Measurements from ENCODE around the gene RIMBP2.

Gene RIMBP2

GRCh38 chr12:130560321-130560720 lies 155.8 kb downstream of the RIMBP2 start:
- DNase-seq: no peak

- no peak for DNase-seq
Observed at GRCh38 chr12:130559806-130560205, 156.3 kb downstream of the RIMBP2 start.

- no peak for DNase-seq
Observed at GRCh38 chr12:130557886-130558765, 158.0 kb downstream of the RIMBP2 start.

DNA sequence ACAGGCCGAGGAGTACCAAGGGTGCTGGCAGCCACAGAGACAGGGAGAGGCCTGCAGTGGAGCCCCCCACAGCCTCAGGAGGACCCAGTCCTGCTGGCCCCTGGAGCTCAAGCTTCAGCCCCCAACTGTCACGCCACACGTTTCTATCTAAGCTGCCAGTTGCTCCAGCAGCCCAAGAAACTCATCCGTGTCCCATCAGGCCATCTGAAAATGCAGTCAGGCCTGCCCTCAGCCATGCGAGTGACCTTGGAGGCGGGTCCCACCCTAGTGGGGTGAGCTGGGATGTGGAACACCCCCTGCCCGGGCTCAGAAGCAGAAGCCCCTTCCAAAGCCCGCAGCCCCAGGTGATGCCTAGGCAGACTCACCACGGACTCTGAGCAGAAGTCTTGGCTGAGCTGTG lies 158.9 kb downstream of the RIMBP2 start:
- DNase-seq: no peak

DNA sequence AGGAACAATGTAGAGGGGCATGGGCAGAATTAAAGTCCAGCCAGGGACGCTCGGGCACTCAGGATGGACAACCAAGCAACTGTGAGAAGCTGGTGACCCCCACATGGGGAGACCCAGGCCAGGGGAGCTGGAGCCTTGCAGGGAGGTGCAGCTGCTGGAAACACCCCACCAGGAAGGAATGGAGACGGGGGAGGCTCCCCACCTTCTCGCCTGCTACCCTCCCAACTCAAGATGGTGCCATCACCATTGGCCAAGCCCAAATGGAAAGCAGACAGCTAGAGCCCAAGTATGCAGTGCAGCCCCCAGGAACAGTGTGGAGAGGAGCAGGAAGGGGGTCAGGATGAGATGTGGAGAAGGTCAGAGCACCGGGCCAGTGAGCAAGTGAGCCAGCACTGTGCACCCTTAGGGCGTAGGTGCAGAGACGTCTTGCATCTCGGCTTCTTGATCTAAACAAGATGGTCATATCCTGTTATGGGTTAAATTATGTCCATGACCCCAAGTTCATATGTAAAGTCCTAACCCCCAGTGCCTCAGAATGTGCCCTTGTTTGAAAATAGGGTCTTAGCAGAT lies 159.5 kb downstream of the RIMBP2 start:
- DNase-seq: no peak

DNA sequence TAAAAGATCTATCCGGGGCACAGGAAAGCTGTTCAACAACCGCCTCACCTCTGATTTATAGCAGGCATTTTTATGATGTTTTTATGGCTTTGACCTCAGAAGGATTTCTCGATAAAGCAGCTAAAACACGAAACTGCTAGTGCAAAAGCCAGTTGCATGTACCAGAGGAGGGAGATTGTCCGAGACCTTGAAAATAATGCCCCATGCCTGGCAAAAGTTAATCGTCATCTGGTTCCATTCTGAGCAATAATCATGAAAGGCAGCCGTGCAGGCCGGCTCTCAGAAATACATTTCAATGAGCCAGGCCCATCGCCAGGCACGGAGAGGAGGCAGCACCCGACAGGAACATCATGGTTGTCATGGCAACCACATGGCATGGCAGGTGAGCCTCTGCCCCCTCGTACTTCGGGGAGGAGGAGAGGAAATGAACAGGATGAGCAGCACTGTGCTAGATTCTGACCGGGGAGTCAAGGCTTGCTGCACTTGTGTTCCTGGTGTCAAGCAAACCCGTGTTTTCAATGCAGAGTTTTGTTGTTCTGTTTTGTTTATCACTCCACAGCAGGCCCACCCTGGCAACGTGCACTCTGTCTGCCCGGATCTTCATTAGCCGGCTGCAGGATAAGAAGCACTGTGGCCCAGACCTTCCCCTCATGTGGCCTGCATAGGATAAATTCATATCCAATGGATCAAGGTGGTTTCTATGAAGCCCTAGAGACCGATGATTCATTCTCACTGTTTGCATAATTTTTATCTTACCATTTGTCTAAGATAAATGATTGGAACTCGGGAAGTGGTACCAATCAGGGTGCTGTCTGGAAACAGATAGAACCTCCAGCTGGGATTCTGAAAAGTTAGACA lies 160.2 kb downstream of the RIMBP2 start:
- DNase-seq: no peak

DNA sequence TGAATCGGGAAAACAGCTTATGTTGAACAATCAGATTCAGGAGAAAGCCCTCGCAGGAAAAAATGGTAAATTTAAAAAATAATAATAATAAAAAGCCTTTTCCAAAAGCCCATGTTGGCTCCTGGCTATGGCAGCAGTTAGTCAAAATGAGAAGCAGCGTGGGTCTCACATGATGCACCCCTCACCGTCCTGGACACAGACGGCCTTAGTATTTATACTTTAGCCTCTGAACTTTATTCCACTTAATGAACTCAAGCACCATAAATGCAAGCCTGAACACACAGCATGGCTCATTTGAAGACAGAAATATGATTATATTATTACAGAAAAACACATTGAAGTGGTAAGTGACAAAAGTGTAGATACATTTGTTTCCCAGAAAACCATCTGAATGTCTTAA lies 160.9 kb downstream of the RIMBP2 start:
- no peak for DNase-seq

DNA sequence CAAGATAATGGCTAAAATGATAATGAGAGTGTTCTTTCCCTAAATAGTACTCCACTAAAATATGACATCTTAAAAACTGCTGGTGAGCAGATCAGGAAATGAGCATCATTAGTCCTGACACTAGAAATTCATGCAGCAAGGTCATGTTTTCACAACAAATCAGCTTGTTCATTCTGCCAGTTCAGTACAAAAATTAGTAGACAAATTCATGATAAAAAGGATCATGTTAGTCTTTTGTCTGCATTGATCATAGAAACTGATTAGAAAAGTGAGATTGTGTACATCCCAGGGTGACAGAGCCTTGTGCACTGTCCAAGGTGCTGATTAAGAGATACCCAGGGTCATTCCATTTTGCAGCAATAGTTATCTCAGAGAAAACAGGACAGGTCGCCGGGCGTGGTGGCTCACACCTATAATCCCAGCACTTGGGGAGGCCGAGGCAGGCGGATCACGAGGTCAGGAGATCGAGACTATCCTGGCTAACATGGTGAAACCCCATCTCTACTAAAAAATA lies 163.6 kb downstream of the RIMBP2 start:
- DNase-seq: no peak

DNA sequence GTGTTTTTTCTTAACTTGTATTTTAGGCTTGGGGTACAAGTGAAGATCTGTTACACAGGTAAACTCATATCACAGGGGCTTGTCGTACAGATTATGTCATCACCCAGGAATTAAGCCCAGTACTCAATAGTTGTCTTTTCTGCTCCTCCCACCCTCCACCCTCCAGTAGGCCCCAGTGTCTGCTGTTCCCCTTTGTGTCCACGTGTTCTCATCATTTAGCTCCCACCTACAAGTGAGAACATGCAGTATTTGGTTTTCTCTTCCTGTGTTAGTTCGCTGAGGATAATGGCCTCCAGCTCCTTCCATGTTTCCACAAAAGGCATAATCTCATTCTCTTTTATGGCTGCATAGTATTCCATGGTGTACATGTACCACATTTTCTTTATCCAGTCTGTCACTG lies 166.7 kb downstream of the RIMBP2 start:
- DNase-seq: no peak

DNA sequence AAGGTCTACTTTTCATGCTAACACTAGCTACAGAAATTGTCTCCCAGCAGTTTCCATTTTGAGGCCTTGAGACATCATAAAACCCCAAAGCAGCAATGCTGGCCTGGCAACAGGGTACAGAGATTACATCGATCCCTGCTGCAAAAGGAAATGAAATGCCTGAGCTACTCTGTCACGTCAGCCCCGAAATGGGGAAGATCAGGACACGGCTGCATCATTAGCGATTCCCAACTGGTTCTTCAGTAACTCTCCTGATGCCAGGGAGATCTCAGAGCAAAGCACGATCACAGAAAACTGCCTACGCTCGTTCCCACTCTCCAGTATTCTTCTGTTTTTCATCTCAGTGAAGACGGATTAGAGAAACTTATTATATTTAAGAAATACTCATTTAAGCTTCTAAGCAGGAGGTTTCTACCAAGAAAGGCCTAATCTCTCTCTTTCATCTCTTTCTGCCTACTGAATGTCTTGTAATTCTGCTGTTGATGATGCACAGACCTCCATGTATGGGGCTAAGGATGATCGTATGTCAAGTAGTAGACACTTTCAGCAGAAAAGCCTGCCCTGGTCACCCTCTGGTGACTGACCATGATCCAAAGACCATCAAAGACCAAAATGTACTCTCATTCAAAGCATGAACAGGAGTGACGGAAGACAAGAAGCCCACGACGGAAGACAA lies 168.5 kb downstream of the RIMBP2 start:
- DNase-seq: no peak

DNA sequence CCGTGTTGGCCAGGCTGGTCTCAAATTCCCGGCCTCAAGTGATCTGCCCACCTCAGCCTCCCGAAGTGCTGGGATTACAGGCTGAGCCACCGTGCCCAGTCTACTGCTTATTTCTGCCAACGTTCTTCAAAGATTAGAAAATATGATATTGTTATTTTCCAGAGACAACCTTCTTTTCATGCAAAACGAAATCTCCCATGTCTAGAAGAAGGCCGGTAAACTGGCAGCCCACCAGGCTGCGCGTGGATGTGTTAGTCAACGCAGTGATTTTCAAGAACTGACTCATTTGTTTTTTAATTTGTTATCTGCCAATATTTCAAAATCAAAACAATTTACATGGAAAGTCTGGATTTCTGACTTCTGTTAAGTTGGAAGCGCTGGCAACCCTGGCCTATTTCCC lies 169.6 kb downstream of the RIMBP2 start:
- DNase-seq: no peak

DNA sequence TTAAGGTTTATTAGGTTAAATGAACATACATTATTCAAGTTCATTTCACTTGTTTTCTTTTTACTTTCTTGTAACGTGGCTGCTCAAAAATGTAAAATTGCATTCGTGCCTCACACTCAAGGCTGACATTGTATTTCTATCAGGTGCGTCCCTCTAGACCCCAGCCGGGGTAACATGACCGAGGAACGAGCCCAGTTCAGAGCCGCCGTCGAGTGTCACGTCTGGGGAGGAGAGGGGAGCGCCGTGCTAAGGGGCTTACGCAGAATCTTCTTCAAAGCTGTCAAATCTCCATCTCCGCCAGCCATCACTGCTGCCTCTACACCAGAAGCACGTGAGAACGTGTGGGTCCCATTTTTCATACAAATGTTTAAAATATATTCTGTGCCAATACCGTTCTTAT lies 170.6 kb downstream of the RIMBP2 start:
- DNase-seq: no peak

GRCh38 chr12:130540376-130540775 lies 175.7 kb downstream of the RIMBP2 start:
- no peak for DNase-seq

DNA sequence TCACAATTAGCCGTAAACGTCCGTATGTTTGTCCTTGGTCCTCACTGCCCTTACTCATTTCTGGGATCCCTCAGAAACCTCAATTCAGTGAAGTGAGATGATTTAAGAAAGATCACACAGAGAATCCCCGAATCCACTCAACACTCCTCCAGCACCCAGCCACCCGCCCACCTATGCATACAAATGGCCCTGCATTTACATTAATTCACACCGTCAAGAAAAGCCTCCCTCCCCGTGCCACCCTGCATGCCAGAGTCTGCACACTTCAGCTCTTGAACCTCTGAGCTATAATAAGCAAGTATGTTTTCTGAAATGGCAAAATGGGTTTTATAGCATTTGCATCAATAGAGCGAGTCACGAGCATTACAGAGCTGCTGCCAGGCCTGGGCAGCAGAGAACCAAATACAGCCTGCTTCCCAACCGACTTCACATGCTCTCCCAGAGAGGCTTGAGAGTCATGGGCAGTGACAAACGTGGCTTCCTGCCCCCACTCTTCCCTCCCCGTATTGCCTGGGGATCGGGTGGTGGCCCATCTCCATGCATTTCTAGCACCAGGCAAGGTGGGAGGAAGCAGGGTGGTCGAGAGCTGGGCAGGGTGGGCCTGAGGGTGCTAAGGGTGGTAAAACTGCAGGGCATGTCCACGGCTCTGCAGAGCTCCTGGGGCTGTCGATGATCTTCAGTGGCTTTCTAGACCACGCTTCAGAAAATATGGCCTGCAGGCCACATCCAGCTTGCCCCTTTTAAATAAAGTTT lies 177.6 kb downstream of the RIMBP2 start:
- no peak for DNase-seq

DNA sequence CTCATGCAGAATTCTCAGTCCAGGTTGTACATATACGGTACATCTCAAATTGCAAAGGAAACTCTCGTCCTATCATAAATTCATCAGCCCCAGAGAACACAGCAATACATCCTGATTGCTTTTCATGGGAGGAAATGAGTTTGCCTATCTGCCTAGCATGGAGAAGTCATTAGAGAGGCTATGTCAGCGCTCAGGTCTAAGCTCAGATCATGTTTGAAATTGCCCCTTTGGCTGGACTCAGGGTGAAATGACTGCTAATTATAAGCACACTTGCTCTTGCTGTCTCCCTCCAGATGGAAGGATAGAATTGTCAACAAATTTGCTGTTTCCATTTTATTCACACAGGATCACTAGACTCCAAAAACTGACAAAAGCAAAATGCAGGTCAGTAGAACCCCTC lies 178.4 kb downstream of the RIMBP2 start:
- no peak for DNase-seq

GRCh38 chr12:130537051-130537450 lies 179.0 kb downstream of the RIMBP2 start:
- no peak for DNase-seq

DNA sequence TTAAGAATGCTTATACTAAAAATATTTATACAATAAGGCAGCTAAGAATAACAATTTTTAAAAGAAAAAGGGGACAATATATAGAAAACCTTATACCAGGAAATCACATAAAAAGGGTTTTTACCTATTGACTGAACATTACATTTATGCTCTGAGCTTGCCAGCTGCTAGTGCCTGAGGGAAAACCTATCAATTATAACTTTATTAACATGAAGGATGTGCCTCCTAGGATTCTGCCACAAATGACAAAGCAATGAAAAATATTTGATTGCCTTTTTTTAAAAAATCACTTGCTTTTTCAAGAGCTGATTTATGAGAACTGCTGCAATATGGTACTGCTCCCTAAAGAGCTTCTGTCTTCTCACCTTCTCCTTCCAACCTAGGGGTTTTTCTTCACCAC lies 185.7 kb downstream of the RIMBP2 start:
- no peak for DNase-seq

DNA sequence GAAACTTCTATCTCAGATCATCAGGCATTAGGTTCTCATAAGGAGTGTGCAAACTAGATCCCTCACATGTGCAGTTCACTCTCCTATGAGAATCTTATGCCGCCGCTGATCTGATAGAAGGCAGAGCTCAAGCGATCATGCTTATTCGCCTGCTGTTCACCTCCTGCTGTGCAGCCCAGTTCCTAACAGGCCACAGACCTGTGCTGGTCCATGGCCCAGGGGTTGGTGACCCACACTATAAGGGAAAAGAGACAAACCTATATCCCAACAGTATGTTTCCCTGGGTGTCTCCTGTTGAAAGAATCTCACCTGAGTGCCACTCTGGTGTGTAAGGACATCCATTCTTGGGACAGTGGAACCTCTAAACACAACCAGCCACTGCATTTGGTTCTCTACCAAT lies 186.3 kb downstream of the RIMBP2 start:
- DNase-seq: no peak

DNA sequence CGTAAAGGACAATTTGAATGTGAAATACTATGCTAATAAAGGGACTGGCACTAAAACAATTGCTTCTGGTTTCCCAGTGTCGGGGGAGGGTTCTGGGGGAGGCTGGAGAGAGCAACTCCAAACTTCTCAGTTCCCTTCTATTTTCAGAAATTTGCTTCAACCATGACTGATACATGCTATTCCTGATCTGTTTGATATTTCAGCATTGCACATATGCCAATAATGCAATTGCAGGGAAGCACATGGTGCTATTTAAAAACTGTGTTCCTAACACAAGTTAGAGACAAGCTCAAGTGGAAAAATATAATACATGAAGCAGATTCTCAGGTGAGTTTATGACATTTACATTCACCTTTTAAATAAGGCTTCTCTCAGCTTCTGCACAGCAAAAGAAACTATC lies 188.9 kb downstream of the RIMBP2 start:
- DNase-seq: no peak

- no peak for DNase-seq
Observed at GRCh38 chr12:130526813-130527212, 189.3 kb downstream of the RIMBP2 start.

- no peak for DNase-seq
Observed at GRCh38 chr12:130525384-130526172, 190.5 kb downstream of the RIMBP2 start.

Measured in amniotic stem cell (primary cell).